Measurements from ENCODE around the gene AIMP2. TPM values are rescaled to one million over a fixed set of nuclear protein-coding genes. Genes with fewer than 3 reads are reported as not detected.

AIMP2 gene
- total RNA-seq, 1 experiment from 2014 or later: 61.8 TPM

DNA sequence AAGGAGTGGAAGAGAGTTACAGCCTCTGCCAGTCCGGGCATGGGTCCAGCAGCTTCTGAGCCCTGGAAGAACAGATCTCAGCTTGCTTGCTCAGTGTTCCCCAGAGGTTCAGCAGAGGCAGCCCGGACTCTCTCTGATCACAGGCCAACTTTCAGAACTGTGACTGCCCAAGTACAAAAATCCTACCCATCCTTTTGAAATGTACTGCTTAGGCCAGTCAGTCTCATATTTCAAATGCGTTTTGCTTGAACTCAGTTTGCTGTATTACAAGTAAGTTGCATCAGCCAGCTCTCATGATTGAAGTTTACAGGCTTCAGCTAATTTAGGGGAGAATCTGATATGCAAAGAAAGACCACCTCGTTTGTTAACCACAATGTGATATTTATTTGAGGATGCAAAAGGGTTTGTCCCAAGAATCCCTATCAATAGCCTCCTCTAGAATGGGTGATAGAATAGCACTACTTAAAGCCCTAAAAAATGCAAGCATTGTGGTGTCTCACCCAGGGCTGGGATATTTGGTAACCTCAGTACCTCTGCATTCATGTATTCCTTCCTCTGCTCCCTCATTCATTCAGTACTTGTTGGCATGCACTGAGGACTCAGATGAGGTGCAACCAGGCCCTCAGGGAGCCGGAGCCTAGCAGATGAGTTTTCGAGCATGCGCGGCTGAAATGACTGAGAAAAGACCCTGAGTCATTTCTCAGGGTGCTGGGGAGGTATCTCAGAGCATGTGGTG lies 7.0 kb downstream of the AIMP2 start (continued):
- TF ChIP-seq, protein P1, sequence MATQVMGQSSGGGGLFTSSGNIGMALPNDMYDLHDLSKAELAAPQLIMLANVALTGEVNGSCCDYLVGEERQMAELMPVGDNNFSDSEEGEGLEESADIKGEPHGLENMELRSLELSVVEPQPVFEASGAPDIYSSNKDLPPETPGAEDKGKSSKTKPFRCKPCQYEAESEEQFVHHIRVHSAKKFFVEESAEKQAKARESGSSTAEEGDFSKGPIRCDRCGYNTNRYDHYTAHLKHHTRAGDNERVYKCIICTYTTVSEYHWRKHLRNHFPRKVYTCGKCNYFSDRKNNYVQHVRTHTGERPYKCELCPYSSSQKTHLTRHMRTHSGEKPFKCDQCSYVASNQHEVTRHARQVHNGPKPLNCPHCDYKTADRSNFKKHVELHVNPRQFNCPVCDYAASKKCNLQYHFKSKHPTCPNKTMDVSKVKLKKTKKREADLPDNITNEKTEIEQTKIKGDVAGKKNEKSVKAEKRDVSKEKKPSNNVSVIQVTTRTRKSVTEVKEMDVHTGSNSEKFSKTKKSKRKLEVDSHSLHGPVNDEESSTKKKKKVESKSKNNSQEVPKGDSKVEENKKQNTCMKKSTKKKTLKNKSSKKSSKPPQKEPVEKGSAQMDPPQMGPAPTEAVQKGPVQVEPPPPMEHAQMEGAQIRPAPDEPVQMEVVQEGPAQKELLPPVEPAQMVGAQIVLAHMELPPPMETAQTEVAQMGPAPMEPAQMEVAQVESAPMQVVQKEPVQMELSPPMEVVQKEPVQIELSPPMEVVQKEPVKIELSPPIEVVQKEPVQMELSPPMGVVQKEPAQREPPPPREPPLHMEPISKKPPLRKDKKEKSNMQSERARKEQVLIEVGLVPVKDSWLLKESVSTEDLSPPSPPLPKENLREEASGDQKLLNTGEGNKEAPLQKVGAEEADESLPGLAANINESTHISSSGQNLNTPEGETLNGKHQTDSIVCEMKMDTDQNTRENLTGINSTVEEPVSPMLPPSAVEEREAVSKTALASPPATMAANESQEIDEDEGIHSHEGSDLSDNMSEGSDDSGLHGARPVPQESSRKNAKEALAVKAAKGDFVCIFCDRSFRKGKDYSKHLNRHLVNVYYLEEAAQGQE (IDR thresholded peaks at IDR 0.05; ENCODE audit: low read depth): no peak
- TF ChIP-seq ZBTB33 (IDR thresholded peaks at IDR 0.05; ENCODE audit: extremely low read depth, insufficient replicate concordance, low read length): no peak
- TF ChIP-seq TCF7L2 (IDR thresholded peaks at IDR 0.05; ENCODE audit: borderline replicate concordance, extremely low read depth, insufficient read depth, insufficient read length): peak; percentile 94
- TF ChIP-seq POLR2AphosphoS5 (IDR thresholded peaks at IDR 0.05; ENCODE audit: low read depth, low read length): peak; percentile 57
- TF ChIP-seq, protein P2, sequence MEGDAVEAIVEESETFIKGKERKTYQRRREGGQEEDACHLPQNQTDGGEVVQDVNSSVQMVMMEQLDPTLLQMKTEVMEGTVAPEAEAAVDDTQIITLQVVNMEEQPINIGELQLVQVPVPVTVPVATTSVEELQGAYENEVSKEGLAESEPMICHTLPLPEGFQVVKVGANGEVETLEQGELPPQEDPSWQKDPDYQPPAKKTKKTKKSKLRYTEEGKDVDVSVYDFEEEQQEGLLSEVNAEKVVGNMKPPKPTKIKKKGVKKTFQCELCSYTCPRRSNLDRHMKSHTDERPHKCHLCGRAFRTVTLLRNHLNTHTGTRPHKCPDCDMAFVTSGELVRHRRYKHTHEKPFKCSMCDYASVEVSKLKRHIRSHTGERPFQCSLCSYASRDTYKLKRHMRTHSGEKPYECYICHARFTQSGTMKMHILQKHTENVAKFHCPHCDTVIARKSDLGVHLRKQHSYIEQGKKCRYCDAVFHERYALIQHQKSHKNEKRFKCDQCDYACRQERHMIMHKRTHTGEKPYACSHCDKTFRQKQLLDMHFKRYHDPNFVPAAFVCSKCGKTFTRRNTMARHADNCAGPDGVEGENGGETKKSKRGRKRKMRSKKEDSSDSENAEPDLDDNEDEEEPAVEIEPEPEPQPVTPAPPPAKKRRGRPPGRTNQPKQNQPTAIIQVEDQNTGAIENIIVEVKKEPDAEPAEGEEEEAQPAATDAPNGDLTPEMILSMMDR (IDR thresholded peaks at IDR 0.05 in 2 of 3, conservative IDR thresholded peaks at IDR 0.05 in 1 of 3; ENCODE audit: borderline replicate concordance in 1 of 3, insufficient read depth in 1 of 3, low read depth in 2 of 3, low read length in 2 of 3): no peak
- TF ChIP-seq CBX3 (IDR thresholded peaks at IDR 0.05; ENCODE audit: low read depth): 0 out of 2 replicates have a peak, but pooled peaks have one; percentile 39
